C4-2B (cell line): Measurements from ENCODE around the gene PRKCE.

Experiments
- ZFX ChIP-seq: fragments of 450-650 bp; IDR thresholded peaks from 2 replicates; pipeline ENCODE4 v1.6.1; 2017
- TF ChIP-seq, protein P1 (sequence below): fragments of 450-650 bp; conservative IDR thresholded peaks from 2 replicates; pipeline ENCODE4 v1.5.1; 2017; ENCODE audit warnings: mild to moderate bottlenecking

DNA sequence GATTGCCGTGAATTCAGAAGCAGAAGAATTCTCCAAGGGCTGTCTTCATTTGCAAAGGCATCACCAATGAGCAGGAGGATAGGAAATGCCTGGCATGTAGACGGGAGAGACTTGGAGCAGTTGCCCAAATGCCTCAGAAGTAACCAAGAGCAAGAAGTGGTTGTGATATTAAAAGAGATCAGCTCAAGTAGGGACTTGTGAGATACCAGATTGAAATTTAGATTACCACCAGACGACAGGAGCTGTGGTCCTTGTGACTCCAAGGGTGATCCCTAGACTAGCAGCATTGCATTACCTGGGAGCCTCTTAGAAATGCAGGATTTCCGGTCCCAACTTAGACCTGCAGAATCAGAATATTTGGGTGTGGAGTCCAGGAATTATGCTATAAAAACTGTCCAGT lies 417.2 kb downstream of the PRKCE start:
- TF ChIP-seq, protein P1, sequence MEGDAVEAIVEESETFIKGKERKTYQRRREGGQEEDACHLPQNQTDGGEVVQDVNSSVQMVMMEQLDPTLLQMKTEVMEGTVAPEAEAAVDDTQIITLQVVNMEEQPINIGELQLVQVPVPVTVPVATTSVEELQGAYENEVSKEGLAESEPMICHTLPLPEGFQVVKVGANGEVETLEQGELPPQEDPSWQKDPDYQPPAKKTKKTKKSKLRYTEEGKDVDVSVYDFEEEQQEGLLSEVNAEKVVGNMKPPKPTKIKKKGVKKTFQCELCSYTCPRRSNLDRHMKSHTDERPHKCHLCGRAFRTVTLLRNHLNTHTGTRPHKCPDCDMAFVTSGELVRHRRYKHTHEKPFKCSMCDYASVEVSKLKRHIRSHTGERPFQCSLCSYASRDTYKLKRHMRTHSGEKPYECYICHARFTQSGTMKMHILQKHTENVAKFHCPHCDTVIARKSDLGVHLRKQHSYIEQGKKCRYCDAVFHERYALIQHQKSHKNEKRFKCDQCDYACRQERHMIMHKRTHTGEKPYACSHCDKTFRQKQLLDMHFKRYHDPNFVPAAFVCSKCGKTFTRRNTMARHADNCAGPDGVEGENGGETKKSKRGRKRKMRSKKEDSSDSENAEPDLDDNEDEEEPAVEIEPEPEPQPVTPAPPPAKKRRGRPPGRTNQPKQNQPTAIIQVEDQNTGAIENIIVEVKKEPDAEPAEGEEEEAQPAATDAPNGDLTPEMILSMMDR: no peak
- no peak for TF ChIP-seq ZFX
